Gastroesophageal sphincter (tissue), 4 donors: ENCODE data around the gene SFXN3. TPM values are rescaled to one million over a fixed set of nuclear protein-coding genes. Genes with fewer than 3 reads are reported as not detected.

Source experiments
- ATAC-seq: fragments of 150-250 bp; one replicate; pipeline ENCODE4 v1.9.1; 2016; ENCODE audit warnings: mild to moderate bottlenecking, moderate library complexity
- H3K27ac ChIP-seq, 4 donors: fragments of 200-600 bp; sonication (generic) in 3 of 4; 1 replicate in 3 of 4; 2 replicates in 1 of 4; pipeline ENCODE4 v1.5.1; 2016 to 2019
- H3K27me3 ChIP-seq: fragments of 200-600 bp; sonication (generic); one replicate; pipeline ENCODE4 v1.5.1; 2019
- H3K36me3 ChIP-seq, 2 donors: fragments of 200-600 bp; sonication (generic); one replicate each; pipeline ENCODE4 v1.5.1; 2019; ENCODE audit warnings: control low read depth in 1 of 2
- H3K4me1 ChIP-seq, 3 donors: fragments of 200-600 bp; sonication (generic); 1 replicate in 2 of 3; 2 replicates in 1 of 3; pipeline ENCODE4 v1.5.1; 2016 to 2019; ENCODE audit warnings: control low read depth in 2 of 3
- H3K4me3 ChIP-seq, 2 donors: fragments of 200-600 bp; sonication (generic); one replicate each; pipeline ENCODE4 v1.5.1; 2019; ENCODE audit warnings: mild to moderate bottlenecking in 1 of 2, moderate library complexity in 1 of 2
- H3K9me3 ChIP-seq, 3 donors: fragments of 200-600 bp; sonication (generic); one replicate each; pipeline ENCODE4 v1.5.1; 2017 to 2019; ENCODE audit warnings: control low read depth in 2 of 3
- EP300 ChIP-seq: sonication (generic); formaldehyde crosslinking; IDR thresholded peaks from one replicate; pipeline ENCODE4 v1.6.1; 2017; ENCODE audit warnings: antibody characterized with exemption, mild to moderate bottlenecking
- POLR2A ChIP-seq, 2 donors: fragments of 450-650 bp; IDR thresholded peaks; one replicate each; pipeline ENCODE4 v1.6.1; 2017; ENCODE audit warnings: antibody characterized with exemption in 2 of 2, mild to moderate bottlenecking in 2 of 2, moderate library complexity in 1 of 2
- POLR2AphosphoS5 ChIP-seq: sonication (generic); formaldehyde crosslinking; IDR thresholded peaks from one replicate; pipeline ENCODE4 v1.6.1; 2017; ENCODE audit warnings: antibody characterized with exemption
- WGBS, 2 donors: methylation state at CpG; one replicate each; pipeline ENCODE4 v1.1.5; 2018; ENCODE audit warnings: low coverage in 1 of 2; 5-methylcytosine and 5-hydroxymethylcytosine counted together
- total RNA-seq, 4 donors: library from RNA; depleted of rRNA; stranded (reverse); fragments of >200 nt; gene quantifications; one replicate each; pipeline ENCODE4 v1.1.0, GENCODE V29; 2016
- TF ChIP-seq, protein P1 (sequence below), 4 experiments: fragments of 200-600 bp in 2 of 4; fragments of 450-650 bp in 2 of 4; sonication (generic) in 1 of 4; IDR thresholded peaks; one replicate each; pipeline ENCODE4 v1.5.1; 2017 to 2019; ENCODE audit warnings: antibody characterized with exemption in 4 of 4, mild to moderate bottlenecking in 2 of 4, moderate library complexity in 2 of 4

The SFXN3 gene
- total RNA-seq, 4 donors from 2014 or later = 47.5 to 84.2 (median 66.0) TPM

DNA sequence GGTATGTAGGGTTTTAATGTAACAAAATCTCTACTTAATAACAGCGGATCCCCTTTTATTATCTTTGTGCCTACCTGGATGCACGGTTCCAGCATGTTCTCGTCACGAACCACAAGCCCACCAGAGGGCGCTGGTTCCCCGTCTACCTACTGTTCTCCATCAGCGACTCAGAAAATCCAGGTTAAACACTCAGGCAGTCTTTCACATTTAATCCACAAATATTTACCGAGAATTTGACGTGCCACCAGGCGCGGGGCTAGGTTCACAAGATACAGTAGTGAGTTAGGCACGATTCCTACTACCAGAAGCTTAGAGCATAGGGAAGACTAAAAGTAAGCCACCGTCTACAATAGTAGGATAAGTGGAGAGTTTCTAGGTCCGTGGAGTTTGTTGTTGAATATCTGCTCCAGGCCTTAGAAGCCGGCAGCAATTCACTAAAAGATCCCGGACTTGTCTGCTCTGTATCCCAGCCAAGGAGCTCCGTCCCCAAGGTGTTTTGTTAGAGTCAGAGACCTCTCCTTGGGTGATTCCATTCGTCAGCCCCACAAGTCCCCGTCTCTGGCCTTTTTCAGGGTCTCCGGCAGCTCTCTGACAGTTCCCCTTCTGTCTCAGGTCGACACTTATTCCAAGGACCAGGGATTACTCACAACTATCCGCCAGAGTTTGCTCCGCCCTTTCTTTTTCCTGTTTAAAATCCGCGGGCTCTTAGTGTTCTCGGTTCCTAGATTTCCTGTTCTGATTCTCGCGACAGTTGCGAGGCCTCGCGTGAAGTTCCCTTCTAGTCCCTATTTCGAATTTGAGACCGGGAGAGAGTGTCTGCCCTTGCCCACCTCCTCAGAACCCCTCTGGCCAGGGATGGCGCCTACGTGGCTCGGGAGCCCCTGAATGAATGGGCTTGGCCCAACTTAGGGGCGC, 29.3 kb downstream of the SFXN3 start:
- WGBS, 2 donors = 0 to 1% methylated on average over 20 to 32 of the region's 37 CpGs
- TF ChIP-seq, protein P1, sequence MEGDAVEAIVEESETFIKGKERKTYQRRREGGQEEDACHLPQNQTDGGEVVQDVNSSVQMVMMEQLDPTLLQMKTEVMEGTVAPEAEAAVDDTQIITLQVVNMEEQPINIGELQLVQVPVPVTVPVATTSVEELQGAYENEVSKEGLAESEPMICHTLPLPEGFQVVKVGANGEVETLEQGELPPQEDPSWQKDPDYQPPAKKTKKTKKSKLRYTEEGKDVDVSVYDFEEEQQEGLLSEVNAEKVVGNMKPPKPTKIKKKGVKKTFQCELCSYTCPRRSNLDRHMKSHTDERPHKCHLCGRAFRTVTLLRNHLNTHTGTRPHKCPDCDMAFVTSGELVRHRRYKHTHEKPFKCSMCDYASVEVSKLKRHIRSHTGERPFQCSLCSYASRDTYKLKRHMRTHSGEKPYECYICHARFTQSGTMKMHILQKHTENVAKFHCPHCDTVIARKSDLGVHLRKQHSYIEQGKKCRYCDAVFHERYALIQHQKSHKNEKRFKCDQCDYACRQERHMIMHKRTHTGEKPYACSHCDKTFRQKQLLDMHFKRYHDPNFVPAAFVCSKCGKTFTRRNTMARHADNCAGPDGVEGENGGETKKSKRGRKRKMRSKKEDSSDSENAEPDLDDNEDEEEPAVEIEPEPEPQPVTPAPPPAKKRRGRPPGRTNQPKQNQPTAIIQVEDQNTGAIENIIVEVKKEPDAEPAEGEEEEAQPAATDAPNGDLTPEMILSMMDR (IDR thresholded peaks at IDR 0.05) = peak; percentile 66 to 88 (median 76)
- TF ChIP-seq POLR2A (IDR thresholded peaks at IDR 0.05) (no peak), EP300 (no peak), POLR2AphosphoS5 (no peak)

DNA sequence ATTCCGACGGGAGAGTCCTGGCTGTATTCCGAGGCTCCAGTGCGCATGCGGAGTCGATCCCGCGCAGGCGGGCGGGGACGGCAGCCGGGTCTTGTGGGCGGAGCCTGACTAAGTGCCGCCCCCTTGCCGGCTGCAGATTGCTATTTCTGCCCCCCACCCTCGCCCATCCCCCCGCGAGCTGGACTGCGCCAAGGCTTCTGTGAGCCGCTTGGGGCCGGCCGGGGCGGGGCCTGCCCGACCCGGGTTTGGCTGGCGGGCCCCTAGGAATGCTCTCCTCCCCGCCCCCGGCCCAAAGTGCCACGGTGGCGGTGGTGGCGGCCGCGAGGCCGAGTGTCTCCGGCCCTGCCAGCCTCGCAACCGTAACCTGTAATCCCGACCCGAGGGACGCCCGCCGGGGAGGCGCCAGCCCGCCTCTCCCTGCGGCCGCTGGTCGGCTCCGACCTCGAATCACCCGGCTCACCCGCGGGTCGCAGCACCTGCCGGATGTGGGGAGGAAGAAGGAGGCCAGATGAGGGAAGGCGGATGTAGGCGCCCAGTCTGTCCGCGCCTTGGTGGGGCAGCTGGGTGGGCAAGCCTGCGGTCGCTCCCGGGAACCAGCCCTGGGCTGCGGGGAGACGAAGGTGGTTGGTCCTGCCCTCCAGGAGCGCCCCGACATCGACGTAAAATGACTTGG, 30.1 kb downstream of the SFXN3 start:
- peak overlapping the region; percentile 85 to 95 (median 92) for H3K27ac ChIP-seq
- peak overlapping the region; percentile 64 to 84 for H3K4me3 ChIP-seq
- peaks cover 0 to 53% (median 27%) of the 10 kb centered on the region in 3 donors for H3K4me1 ChIP-seq
- WGBS, 2 donors = no CpG with 5 or more reads among the region's 67 CpGs
- TF ChIP-seq, protein P1 (IDR thresholded peaks at IDR 0.05) = peak in 2 of 4 experiments; percentile 4 to 18
- no peak for TF ChIP-seq EP300
- TF ChIP-seq POLR2AphosphoS5 = peak; percentile 45
- TF ChIP-seq POLR2A (IDR thresholded peaks at IDR 0.05) = peak in 1 of 2 donors; percentile 14
- peaks cover 42% of the 10 kb centered on the region for H3K27me3 ChIP-seq
- peak; percentile 91 for ATAC-seq
- H3K36me3 ChIP-seq = no peaks in the 10 kb centered on the region
- no peaks in the 10 kb centered on the region for H3K9me3 ChIP-seq

More for the DNA sequence above, 29.3 kb downstream of the SFXN3 start:
- peaks cover 0 to 46% (median 23%) of the 10 kb centered on the region in 3 donors for H3K4me1 ChIP-seq
- H3K36me3 ChIP-seq = no peaks in the 10 kb centered on the region
- H3K27me3 ChIP-seq = peaks cover 34% of the 10 kb centered on the region
- H3K4me3 ChIP-seq = peak overlapping the region; percentile 64 to 84
- peak overlapping the region; percentile 85 to 95 (median 92) for H3K27ac ChIP-seq
- H3K9me3 ChIP-seq = no peaks in the 10 kb centered on the region
- ATAC-seq = peak; percentile 85

DNA sequence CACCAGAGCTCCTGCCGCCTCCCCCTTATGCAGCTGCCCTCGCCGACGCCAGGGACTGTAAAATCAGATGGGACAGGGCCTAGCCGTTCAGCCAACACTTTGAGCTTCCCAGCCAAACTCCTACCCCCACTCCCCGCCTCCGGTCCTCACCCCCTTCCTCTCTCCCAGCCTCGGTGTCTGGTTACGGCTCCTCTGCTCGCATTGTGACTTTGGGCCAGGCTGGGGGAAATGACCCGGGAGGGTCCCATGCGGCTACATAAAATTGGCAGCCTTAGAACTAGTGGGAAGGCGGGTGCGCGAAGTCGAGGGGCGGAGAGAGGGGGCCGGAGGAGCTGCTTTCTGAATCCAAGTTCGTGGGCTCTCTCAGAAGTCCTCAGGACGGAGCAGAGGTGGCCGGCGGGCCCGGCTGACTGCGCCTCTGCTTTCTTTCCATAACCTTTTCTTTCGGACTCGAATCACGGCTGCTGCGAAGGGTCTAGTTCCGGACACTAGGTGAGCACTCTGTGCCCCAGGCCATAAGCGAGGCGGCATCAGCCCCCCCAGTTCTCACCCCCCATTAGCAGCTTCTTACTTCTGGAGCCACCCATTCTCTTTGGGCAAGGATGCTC, 30.7 kb downstream of the SFXN3 start, which contains the start of gene KAZALD1:
KAZALD1 (plus strand) TSS at position 366 of the 608 bp plus-strand sequence. CDS start 604 bp downstream, outside the sequence.
- Histone ChIP-seq H3K27me3 (peaks cover 48% of the 10 kb centered on the region), H3K27ac (peak within 1 kb of the TSS; percentile 85 to 95 (median 92)), H3K9me3 (no peaks in the 10 kb centered on the region), H3K36me3 (no peaks in the 10 kb centered on the region), H3K4me3 (peak within 1 kb of the TSS; percentile 64 to 84), H3K4me1 (peaks cover 0 to 59% (median 33%) of the 10 kb centered on the region in 3 donors)
- WGBS, 2 donors = 73% methylated on average over 3 of the region's 31 CpGs; no CpG with 5 or more reads in 1 of the 2 donors
- TF ChIP-seq POLR2A (IDR thresholded peaks at IDR 0.05) (no peak), EP300 (no peak), POLR2AphosphoS5 (no peak)
- TF ChIP-seq, protein P1 (IDR thresholded peaks at IDR 0.05) = no peak
- ATAC-seq = no peak

DNA sequence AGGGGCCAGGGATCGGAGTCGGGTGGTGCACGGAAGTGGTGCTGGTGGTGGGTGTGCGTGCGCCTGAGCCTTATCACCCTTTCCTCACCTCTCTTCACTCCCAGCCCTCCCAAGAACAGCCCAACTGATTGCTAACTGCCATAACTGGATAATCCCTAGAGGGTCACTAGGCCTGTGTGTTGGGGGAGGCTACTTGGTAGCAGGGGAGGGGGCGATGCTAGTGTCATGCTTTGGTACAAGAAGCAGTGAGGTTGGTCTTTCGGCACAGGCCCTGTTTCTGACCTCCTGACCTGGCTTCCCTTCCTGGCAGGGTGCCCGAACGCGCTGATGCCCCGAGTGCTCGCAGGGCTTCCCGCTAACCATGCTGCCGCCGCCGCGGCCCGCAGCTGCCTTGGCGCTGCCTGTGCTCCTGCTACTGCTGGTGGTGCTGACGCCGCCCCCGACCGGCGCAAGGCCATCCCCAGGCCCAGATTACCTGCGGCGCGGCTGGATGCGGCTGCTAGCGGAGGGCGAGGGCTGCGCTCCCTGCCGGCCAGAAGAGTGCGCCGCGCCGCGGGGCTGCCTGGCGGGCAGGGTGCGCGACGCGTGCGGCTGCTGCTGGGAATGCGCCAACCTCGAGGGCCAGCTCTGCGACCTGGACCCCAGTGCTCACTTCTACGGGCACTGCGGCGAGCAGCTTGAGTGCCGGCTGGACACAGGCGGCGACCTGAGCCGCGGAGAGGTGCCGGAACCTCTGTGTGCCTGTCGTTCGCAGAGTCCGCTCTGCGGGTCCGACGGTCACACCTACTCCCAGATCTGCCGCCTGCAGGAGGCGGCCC, 31.4 kb downstream of the SFXN3 start:
- Histone ChIP-seq H3K4me1 (peaks cover 0 to 66% (median 37%) of the 10 kb centered on the region in 3 donors), H3K27me3 (peaks cover 55% of the 10 kb centered on the region), H3K36me3 (no peaks in the 10 kb centered on the region), H3K9me3 (no peaks in the 10 kb centered on the region), H3K27ac (peak overlapping the region in 3 of 4 donors; percentile 91 to 95 (median 92)), H3K4me3 (peak overlapping the region; percentile 9 to 64)
- TF ChIP-seq, protein P1 (IDR thresholded peaks at IDR 0.05) = peak in 3 of 4 experiments; percentile 51 to 75 (median 53)
- no peak for TF ChIP-seq EP300
- ATAC-seq = no peak
- 12% methylated on average over 5 of the region's 63 CpGs; no CpG with 5 or more reads in 1 of the 2 donors for WGBS, 2 donors
